DMS153 treated with DMSO at 0.1 percent for 48 hours (cell line): Measurements from ENCODE around the gene BARX2.
A peak's percentile ranks its signal among the peaks of the same experiment; 100 is the strongest.
"Not testable (repeated sequence)": the region's sequence is repeated elsewhere in the genome, so short reads cannot be mapped to it uniquely, and the experiment has no call there.

ENCODE experiments used
- DNase-seq: peaks from one replicate; lab custom pipeline; 2025; ENCODE audit not compliant: unreplicated experiment; lab: John Stamatoyannopoulos, UW

The BARX2 gene

GRCh38 chr11:129375751-129376657, at the start of gene BARX2:
Gene BARX2, plus strand, starts transcription at chr11:129375848. Its CDS starts 188 bp downstream, at chr11:129376036.
- peak; percentile 37 for DNase-seq

- DNase-seq = no peak
These were observed 48.7 kb upstream of the BARX2 start for GRCh38 chr11:129326921-129327320.

GRCh38 chr11:129327708-129328107, 47.9 kb upstream of the BARX2 start:
- not testable (repeated sequence) for DNase-seq

- no peak for DNase-seq
These were observed 46.9 kb upstream of the BARX2 start for GRCh38 chr11:129328756-129329155.

- no peak for DNase-seq
These were observed 44.4 kb upstream of the BARX2 start for GRCh38 chr11:129331217-129331616.

GRCh38 chr11:129331871-129332274, 43.8 kb upstream of the BARX2 start:
- peak; percentile 83 for DNase-seq

- DNase-seq = no peak
These were observed 41.8 kb upstream of the BARX2 start for GRCh38 chr11:129333873-129334272.

GRCh38 chr11:129344301-129344940, 31.2 kb upstream of the BARX2 start:
- not testable (repeated sequence) for DNase-seq

- DNase-seq = no peak
These were observed 28.7 kb upstream of the BARX2 start for GRCh38 chr11:129346916-129347315.

- no peak for DNase-seq
These were observed 26.8 kb upstream of the BARX2 start for GRCh38 chr11:129348813-129349212.

GRCh38 chr11:129352676-129353075, 23.0 kb upstream of the BARX2 start:
- no peak for DNase-seq

- no peak for DNase-seq
These were observed 21.0 kb upstream of the BARX2 start for GRCh38 chr11:129354691-129355090.

- no peak for DNase-seq
These were observed 15.9 kb upstream of the BARX2 start for GRCh38 chr11:129359748-129360147.

- DNase-seq = peak; percentile 90
These were observed 11.4 kb upstream of the BARX2 start for GRCh38 chr11:129364143-129364654.

GRCh38 chr11:129365816-129366215, 9.8 kb upstream of the BARX2 start:
- DNase-seq = no peak

GRCh38 chr11:129366737-129367597, 8.7 kb upstream of the BARX2 start:
- DNase-seq = no peak

- DNase-seq = no peak
These were observed 6.6 kb upstream of the BARX2 start for GRCh38 chr11:129368889-129369672.

GRCh38 chr11:129370715-129371114, 4.9 kb upstream of the BARX2 start:
- no peak for DNase-seq

GRCh38 chr11:129372609-129373488, 2.8 kb upstream of the BARX2 start:
- DNase-seq = no peak
